H54 (cell line): ENCODE results near the gene SLC35A4.
"Not testable (repeated sequence)": the region's sequence is repeated elsewhere in the genome, so short reads cannot be mapped to it uniquely, and the experiment has no call there.

Experiments used
- DNase-seq: peaks from one replicate; pipeline ENCODE4 v3.0.0; 2011; ENCODE audit warnings: low spot score, mixed read lengths; ENCODE audit not compliant: insufficient read length
- FAIRE-seq: peaks from 3 replicates; lab custom pipeline; 2011; peaks lifted over from hg19 to GRCh38; lab: Jason Lieb, UNC
- POLR2A ChIP-seq: IDR thresholded peaks from 2 replicates; pipeline ENCODE4 v1.6.1; 2011; ENCODE audit warnings: low read depth, mild to moderate bottlenecking, low read length

The SLC35A4 gene

DNA sequence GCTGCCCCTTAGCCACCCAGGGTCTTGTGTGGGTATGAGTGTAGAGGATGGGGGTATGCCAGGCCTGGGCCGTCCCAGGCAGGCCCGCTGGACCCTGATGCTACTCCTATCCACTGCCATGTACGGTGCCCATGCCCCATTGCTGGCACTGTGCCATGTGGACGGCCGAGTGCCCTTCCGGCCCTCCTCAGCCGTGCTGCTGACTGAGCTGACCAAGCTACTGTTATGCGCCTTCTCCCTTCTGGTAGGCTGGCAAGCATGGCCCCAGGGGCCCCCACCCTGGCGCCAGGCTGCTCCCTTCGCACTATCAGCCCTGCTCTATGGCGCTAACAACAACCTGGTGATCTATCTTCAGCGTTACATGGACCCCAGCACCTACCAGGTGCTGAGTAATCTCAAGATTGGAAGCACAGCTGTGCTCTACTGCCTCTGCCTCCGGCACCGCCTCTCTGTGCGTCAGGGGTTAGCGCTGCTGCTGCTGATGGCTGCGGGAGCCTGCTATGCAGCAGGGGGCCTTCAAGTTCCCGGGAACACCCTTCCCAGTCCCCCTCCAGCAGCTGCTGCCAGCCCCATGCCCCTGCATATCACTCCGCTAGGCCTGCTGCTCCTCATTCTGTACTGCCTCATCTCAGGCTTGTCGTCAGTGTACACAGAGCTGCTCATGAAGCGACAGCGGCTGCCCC, 2.6 kb downstream of the SLC35A4 start:
- FAIRE-seq: no peak
- DNase-seq: no peak
- TF ChIP-seq POLR2A: no peak

DNA sequence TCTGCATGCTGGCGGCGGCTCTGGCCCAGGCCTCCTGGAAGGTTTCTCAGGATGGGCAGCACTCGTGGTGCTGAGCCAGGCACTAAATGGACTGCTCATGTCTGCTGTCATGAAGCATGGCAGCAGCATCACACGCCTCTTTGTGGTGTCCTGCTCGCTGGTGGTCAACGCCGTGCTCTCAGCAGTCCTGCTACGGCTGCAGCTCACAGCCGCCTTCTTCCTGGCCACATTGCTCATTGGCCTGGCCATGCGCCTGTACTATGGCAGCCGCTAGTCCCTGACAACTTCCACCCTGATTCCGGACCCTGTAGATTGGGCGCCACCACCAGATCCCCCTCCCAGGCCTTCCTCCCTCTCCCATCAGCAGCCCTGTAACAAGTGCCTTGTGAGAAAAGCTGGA, 3.2 kb downstream of the SLC35A4 start:
- TF ChIP-seq POLR2A: no peak
- DNase-seq (no peak), FAIRE-seq (no peak)

DNA sequence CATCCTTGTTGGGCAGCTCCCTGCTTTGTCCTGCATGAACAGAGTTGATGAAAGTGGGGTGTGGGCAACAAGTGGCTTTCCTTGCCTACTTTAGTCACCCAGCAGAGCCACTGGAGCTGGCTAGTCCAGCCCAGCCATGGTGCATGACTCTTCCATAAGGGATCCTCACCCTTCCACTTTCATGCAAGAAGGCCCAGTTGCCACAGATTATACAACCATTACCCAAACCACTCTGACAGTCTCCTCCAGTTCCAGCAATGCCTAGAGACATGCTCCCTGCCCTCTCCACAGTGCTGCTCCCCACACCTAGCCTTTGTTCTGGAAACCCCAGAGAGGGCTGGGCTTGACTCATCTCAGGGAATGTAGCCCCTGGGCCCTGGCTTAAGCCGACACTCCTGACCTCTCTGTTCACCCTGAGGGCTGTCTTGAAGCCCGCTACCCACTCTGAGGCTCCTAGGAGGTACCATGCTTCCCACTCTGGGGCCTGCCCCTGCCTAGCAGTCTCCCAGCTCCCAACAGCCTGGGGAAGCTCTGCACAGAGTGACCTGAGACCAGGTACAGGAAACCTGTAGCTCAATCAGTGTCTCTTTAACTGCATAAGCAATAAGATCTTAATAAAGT, 3.9 kb downstream of the SLC35A4 start:
- DNase-seq (no peak), FAIRE-seq (no peak)
- TF ChIP-seq POLR2A: no peak

DNA sequence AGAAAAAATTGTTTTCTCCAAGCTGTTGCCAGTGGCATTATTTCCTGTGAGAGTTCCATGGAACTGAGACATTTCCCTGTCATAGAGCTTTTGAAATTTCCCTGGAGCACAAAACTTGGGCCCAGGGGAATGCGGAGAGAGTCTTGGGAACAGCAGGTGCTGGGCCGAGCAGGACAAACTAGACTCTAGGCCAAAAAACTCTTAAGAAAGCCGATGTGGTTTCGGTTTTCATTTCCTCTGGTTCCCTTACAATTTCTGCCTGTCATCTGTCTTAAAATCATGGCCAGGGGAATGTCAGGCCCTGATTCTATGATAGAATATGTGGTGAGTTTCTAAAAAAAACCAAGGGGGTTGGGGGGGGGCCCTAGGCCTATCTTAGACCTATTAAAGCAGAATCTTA, 4.6 kb downstream of the SLC35A4 start:
- TF ChIP-seq POLR2A: no peak
- DNase-seq (no peak), FAIRE-seq (no peak)

DNA sequence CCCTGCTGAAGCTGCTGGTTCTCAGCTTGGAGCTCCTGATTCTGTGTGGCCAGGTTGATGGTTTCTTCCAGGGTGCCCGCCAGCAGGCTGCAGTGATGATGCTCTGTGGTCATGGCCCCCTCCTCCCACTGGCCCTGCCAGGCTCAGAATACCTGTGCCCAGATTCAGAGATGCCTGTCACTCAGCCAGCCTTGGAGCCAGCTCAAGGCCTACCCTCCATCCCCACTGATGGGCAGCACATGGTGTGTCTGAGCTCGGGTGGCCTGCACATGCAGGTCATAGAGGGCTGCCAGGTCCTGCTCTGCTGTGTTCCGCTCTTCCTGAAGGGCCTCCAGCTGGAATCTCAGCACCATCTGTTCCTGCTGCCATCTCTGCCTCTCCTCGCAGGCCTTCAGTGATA, 5.4 kb downstream of the SLC35A4 start:
- no peak for DNase-seq
- TF ChIP-seq POLR2A: no peak
- no peak for FAIRE-seq

DNA sequence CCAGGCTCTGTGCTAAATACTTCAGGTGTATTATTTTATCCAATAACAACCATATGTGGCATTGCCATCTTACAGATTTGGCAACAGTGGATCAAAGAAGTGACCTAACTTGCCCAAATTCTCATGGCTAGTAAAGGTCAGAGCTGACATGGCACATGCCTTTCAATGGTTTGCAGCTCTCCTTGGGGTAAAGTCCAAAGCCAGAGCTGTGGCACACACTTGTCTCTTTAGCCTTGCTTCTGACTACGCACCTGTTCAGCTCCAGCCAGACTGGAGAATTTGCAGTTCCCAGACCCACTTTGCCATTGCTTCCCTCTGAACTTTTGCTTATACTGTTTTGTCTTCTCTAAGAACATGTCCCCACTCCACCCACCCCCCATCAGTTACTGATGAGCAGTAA, 5.9 kb downstream of the SLC35A4 start:
- FAIRE-seq (no peak), DNase-seq (no peak)
- no peak for TF ChIP-seq POLR2A

DNA sequence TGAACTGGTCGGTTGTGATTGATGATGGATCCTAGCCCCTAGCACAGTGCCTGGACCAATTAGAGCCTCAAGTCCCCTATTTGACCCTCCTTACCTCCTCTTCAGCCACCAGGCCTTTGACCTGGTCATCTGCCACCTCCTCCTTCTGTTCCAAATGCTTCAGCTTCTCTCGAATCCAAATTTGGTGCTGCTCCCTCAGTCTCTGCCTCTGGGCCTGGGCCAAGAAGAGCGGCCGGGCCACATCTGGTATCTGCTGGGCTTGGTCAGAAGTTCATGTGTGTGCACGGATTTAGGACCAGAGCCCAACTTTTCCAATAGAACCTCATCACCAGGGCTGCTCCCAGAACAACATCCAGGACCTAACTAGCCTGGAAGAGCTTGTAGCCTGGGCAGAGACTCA, 6.5 kb downstream of the SLC35A4 start:
- no peak for TF ChIP-seq POLR2A
- DNase-seq (no peak), FAIRE-seq (no peak)

DNA sequence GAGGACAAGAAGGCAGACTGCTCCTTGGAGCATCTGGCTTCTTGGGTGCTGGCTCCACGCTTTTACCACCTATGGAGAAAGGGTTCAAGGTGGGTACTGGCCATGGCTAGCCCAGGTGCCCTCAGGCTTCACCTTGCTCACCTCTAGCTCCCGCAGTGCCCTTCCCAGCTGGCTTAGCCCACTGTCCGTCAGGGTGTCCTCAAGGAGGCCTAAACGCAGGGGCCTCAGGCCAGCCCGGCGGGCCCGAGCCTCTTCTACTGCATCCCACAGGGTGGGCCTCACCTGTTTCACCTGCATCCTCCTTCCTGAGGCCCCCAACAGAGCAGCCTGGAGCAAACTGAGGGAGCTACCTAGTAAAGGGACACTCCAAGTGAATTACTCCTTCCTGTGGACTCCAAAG, 9.1 kb downstream of the SLC35A4 start:
- DNase-seq (no peak), FAIRE-seq (no peak)
- TF ChIP-seq POLR2A: no peak

DNA sequence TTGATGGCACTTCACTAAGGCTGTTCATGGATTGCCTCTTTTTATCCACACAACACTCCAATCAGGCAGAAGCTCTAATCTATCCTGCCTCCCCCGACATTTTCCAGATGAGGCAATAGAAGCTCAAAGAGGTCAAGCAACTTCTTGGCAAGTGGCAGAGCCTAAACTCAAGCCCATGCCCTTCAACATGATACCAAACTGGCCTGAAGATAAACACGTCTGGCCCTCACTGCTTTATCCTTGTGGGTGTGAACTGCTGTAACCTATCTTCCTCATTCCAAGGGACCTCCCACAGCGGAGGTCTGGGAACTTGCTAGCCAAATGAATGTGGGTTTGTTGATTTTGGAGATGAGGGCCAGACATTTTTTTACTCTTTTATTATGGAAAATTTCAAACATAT, 9.5 kb downstream of the SLC35A4 start:
- DNase-seq (no peak), FAIRE-seq (no peak)
- no peak for TF ChIP-seq POLR2A

DNA sequence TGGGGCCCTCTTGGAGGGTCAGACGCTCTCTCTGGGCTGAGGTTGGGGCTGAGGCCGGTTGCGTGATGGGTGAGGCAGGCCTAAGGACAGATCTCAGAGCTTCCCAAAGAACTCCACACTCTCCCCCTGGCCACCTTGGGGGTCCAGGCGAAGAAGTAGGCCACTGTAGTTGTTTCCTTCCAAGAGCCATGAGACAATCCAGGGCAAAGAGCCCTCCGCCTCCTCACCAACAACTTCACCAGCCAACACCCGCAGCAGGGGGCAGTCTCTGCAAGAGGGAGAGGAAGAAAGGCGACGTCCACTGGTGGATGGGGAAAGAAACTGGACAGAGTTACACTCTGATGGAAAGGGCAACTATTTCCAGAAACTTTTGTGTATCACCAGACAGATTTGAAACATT, 10.7 kb downstream of the SLC35A4 start:
- no peak for FAIRE-seq
- no peak for TF ChIP-seq POLR2A
- DNase-seq: no peak

DNA sequence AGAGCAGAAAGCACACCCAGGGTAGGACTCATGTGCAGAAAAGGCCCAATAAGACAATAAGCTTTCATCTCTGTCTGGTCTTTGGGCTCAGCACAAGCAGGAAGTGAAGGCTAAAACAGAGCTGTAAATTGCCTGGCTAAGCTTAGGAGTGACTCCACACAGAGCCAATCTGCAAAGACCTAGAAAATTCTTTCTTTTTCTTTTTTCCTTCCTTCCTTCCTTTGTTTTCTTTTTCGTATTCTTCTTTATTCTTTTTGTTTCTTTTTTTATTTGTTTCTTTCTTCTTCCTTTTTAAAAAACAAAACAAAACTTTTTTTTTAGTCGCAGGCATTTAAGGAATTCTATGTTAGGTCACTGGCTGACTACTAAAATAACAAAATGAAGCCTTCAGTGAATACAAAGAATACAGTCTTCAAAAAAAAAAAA, 12.2 kb downstream of the SLC35A4 start:
- no peak for TF ChIP-seq POLR2A
- FAIRE-seq (no peak), DNase-seq (no peak)

DNA sequence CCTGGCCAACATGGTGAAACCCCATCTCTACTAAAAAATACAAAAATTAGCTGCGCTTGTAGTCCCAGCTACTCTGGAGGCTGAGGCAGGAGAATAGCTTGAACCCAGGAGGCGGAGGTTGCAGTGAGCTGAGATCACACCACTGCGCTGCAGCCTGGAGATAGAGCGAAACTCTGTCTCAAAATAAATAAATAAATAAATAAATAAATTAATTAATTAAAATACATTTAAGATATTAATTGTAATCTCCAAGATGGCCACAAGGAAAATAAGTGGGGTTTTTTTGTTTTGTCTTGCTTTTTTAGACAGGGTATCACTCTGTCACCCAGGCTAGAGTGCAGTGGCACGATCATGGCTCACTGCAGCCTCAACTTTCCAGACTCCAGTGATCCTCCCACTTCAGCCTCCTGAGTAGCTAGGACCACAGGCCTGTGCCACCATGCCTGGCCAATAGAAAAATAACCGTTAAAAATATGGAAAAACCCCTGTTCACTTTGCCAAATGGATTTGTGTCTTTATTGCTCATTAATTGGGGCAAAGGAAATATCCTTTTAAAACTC, 14.6 kb downstream of the SLC35A4 start:
- not testable (repeated sequence) for FAIRE-seq, DNase-seq

DNA sequence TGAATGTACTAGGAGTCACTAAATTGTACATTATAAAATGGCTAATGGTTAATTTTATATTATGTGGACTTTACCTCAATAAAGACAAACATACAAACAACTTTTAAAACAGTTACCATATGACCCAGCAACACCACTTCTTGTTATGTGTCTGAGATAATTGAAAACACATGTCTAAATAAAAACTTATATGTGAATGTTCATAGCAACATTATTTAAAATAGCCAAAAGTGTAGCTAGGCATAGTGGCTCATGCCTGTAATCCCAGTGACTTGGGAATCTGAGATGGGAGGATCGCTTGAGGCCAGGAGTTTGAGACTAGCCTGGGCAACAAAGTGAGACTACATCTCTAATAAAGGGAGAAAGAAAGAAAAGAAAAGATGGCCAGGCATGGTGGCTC, 22.9 kb downstream of the SLC35A4 start:
- DNase-seq (no peak), FAIRE-seq (no peak)
- TF ChIP-seq POLR2A: no peak

DNA sequence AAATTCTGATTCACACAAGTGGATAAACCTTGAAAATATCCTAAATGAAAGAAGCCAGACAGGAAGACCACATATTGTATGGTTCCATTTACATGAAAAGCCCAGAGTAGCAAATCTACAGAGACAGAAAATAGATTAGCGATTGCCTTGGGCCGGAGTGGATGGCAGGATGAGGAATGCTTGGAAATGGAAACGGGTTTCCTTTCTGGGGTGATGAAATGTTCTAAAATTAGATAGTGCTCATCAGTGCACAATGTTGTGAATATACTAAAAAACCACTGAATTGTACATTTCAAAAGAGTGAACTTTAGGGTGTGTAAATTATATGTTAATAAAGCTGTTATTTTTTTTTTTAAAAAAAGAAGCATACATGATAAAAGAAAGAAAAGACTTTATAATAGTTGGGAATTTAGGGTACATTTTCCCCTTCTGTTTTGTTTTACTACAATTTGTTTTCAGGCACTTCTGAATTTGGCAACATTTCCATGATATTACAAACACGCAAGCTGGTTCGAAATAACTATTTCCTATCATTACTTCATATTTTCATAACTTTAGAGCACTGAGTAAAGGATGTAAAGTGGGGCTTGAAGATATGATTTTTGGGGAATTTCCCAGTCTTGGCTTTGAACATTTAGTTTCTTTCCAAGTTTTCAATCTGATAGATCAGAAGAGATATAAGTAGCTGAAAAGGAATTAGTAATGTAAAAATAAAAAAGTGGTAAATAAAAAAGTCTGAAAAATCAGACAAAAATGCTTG, 23.9 kb downstream of the SLC35A4 start:
- DNase-seq (no peak), FAIRE-seq (no peak)
- no peak for TF ChIP-seq POLR2A
